ENCODE results near the gene CBR4.

Gene CBR4

GRCh38 chr4:169014586-169014985, 4.5 kb upstream of the CBR4 start:
- Histone ChIP-seq H3K4me3 (ENCODE audit: low read length, poor library complexity, severe bottlenecking) (no peak overlapping the region), H3K36me3 (ENCODE audit: insufficient read depth, low read length) (no peaks in the 10 kb centered on the region), H3K9me3 (ENCODE audit: insufficient read depth, low read depth, low read length) (no peaks in the 10 kb centered on the region), H2AFZ (ENCODE audit: low read length) (no peak overlapping the region), H3K9me2 (replicated peaks; ENCODE audit: low read depth, low read length) (no peaks in the 10 kb centered on the region), H3K79me2 (ENCODE audit: insufficient read depth, low read length) (peaks cover 4% of the 10 kb centered on the region; the same call in 1 of the 2 replicates), H3K4me1 (ENCODE audit: insufficient read depth, low read length, poor library complexity, severe bottlenecking) (peaks cover 4% of the 10 kb centered on the region), H3K4me2 (ENCODE audit: low read depth, low read length, poor library complexity, severe bottlenecking) (no peak overlapping the region), H3K27me3 (ENCODE audit: insufficient read depth, low read length, poor library complexity, severe bottlenecking) (no peaks in the 10 kb centered on the region), H3F3A (ENCODE audit: low read depth) (no peaks in the 10 kb centered on the region), H4K20me1 (ENCODE audit: insufficient read depth, low read length, poor library complexity, severe bottlenecking) (no peaks in the 10 kb centered on the region), H3K9ac (ENCODE audit: low read depth, low read length, poor library complexity, severe bottlenecking) (no peak overlapping the region)
- TF ChIP-seq CTCF (conservative IDR thresholded peaks at IDR 0.05; ENCODE audit: low read length) (no peak), EZH2phosphoT487 (IDR thresholded peaks at IDR 0.05; ENCODE audit: borderline replicate concordance) (no peak)

- no peak overlapping the region for H2AFZ ChIP-seq (ENCODE audit: low read length)
- no peaks in the 10 kb centered on the region for H3K36me3 ChIP-seq (ENCODE audit: insufficient read depth, low read length)
- no peak overlapping the region for H3K4me3 ChIP-seq (ENCODE audit: low read length, poor library complexity, severe bottlenecking)
- no peaks in the 10 kb centered on the region for H3K9me2 ChIP-seq (replicated peaks; ENCODE audit: low read depth, low read length)
- no peak overlapping the region for H3K4me2 ChIP-seq (ENCODE audit: low read depth, low read length, poor library complexity, severe bottlenecking)
- peaks cover 14% of the 10 kb centered on the region for H3K4me1 ChIP-seq (ENCODE audit: insufficient read depth, low read length, poor library complexity, severe bottlenecking)
- H4K20me1 ChIP-seq (ENCODE audit: insufficient read depth, low read length, poor library complexity, severe bottlenecking) = peaks cover 7% of the 10 kb centered on the region
- TF ChIP-seq CTCF (conservative IDR thresholded peaks at IDR 0.05; ENCODE audit: low read length) = no peak
- TF ChIP-seq EZH2phosphoT487 (IDR thresholded peaks at IDR 0.05; ENCODE audit: borderline replicate concordance) = no peak
- no peaks in the 10 kb centered on the region for H3K9me3 ChIP-seq (ENCODE audit: insufficient read depth, low read depth, low read length)
- H3K79me2 ChIP-seq (ENCODE audit: insufficient read depth, low read length) = peaks cover 16% of the 10 kb centered on the region
- no peak overlapping the region for H3K9ac ChIP-seq (ENCODE audit: low read depth, low read length, poor library complexity, severe bottlenecking)
- H3K27me3 ChIP-seq (ENCODE audit: insufficient read depth, low read length, poor library complexity, severe bottlenecking) = no peaks in the 10 kb centered on the region
- no peaks in the 10 kb centered on the region for H3F3A ChIP-seq (ENCODE audit: low read depth)
Observed at GRCh38 chr4:169013396-169013795, 3.3 kb upstream of the CBR4 start.

- H3K79me2 ChIP-seq (ENCODE audit: insufficient read depth, low read length) = peaks cover 28% of the 10 kb centered on the region
- H3K27me3 ChIP-seq (ENCODE audit: insufficient read depth, low read length, poor library complexity, severe bottlenecking) = no peaks in the 10 kb centered on the region
- no peak overlapping the region for H2AFZ ChIP-seq (ENCODE audit: low read length)
- H3K4me3 ChIP-seq (ENCODE audit: low read length, poor library complexity, severe bottlenecking) = no peak overlapping the region
- no peak overlapping the region for H3K4me2 ChIP-seq (ENCODE audit: low read depth, low read length, poor library complexity, severe bottlenecking)
- TF ChIP-seq EZH2phosphoT487 (IDR thresholded peaks at IDR 0.05; ENCODE audit: borderline replicate concordance) (no peak), CTCF (conservative IDR thresholded peaks at IDR 0.05; ENCODE audit: low read length) (no peak)
- no peaks in the 10 kb centered on the region for H3K36me3 ChIP-seq (ENCODE audit: insufficient read depth, low read length)
- H3K4me1 ChIP-seq (ENCODE audit: insufficient read depth, low read length, poor library complexity, severe bottlenecking) = peaks cover 24% of the 10 kb centered on the region
- H4K20me1 ChIP-seq (ENCODE audit: insufficient read depth, low read length, poor library complexity, severe bottlenecking) = peaks cover 7% of the 10 kb centered on the region
- H3K9ac ChIP-seq (ENCODE audit: low read depth, low read length, poor library complexity, severe bottlenecking) = no peak overlapping the region
- no peaks in the 10 kb centered on the region for H3K9me3 ChIP-seq (ENCODE audit: insufficient read depth, low read depth, low read length)
- no peaks in the 10 kb centered on the region for H3F3A ChIP-seq (ENCODE audit: low read depth)
- H3K9me2 ChIP-seq (replicated peaks; ENCODE audit: low read depth, low read length) = no peaks in the 10 kb centered on the region
Observed at GRCh38 chr4:169012049-169012448, 2.0 kb upstream of the CBR4 start.

Data from Loucy (cell line).